Lower lobe of right lung (tissue), 2 donors: ENCODE results near the gene IMPDH2. TPM values are rescaled to one million over a fixed set of nuclear protein-coding genes. Genes with fewer than 3 reads are reported as not detected.

ENCODE experiments used
- ATAC-seq, 2 donors: fragments of 200-7000 bp; cut with Tn5 transposase; one replicate each; pipeline ENCODE4 v1.9.1; 2020 to 2022; ENCODE audit warnings: mild to moderate bottlenecking in 2 of 2, moderate library complexity in 2 of 2
- DNase-seq: peaks from one replicate; pipeline ENCODE4 v3.0.0-alpha.2; 2020
- H3K27ac ChIP-seq: fragments of 200-600 bp; one replicate; pipeline ENCODE4 v1.8.0; 2022
- H3K27me3 ChIP-seq: fragments of 200-600 bp; one replicate; pipeline ENCODE4 v1.8.0; 2022; ENCODE audit warnings: low read depth
- H3K36me3 ChIP-seq: fragments of 200-600 bp; one replicate; pipeline ENCODE4 v1.8.0; 2022; ENCODE audit warnings: mild to moderate bottlenecking
- H3K4me1 ChIP-seq: fragments of 200-600 bp; one replicate; pipeline ENCODE4 v1.8.0; 2022
- H3K4me3 ChIP-seq: fragments of 200-600 bp; one replicate; pipeline ENCODE4 v1.8.0; 2022; ENCODE audit warnings: mild to moderate bottlenecking
- H3K9me3 ChIP-seq: fragments of 200-600 bp; one replicate; pipeline ENCODE4 v1.8.0; 2022
- CTCF ChIP-seq: fragments of 200-600 bp; IDR thresholded peaks from one replicate; pipeline ENCODE4 v1.8.0; 2022; ENCODE audit warnings: antibody characterized with exemption, mild to moderate bottlenecking
- intact Hi-C: fragments of 100-400 bp; cut with DNase I; formaldehyde crosslinking; loops from one replicate; pipeline ENCODE4 v1.11.0; 2022
- total RNA-seq: library from RNA; stranded (reverse); fragmentation: NEBNext Ultra II Directional; extraction: Animal tissue kit (Norgen Biotek cat#: 25700); gene quantifications from one replicate; pipeline ENCODE4 v1.2.1, GENCODE V29; 2021
- donor health status: DM: no; HTN: yes; CAD: no; lungs with severe emphysema.

IMPDH2 gene
- total RNA-seq, 1 donor from 2014 or later = 112 TPM

GRCh38 chr3:49054344-49054862, 25.2 kb upstream of the IMPDH2 start:
- Histone ChIP-seq H3K36me3 (peaks cover 88% of the 10 kb centered on the region), H3K4me1 (no peaks in the 10 kb centered on the region), H3K9me3 (no peaks in the 10 kb centered on the region), H3K4me3 (no peak overlapping the region), H3K27ac (no peak overlapping the region), H3K27me3 (no peaks in the 10 kb centered on the region)
- no peak for ATAC-seq
- no peak for DNase-seq
- intact Hi-C loops = no loop called here
- no peak for TF ChIP-seq CTCF

- ATAC-seq (no peak), DNase-seq (no peak)
- H3K4me3 ChIP-seq = no peak overlapping the region
- TF ChIP-seq CTCF = no peak
- peaks cover 84% of the 10 kb centered on the region for H3K36me3 ChIP-seq
- H3K27ac ChIP-seq = no peak overlapping the region
- H3K4me1 ChIP-seq = no peaks in the 10 kb centered on the region
- no peaks in the 10 kb centered on the region for H3K27me3 ChIP-seq
- H3K9me3 ChIP-seq = no peaks in the 10 kb centered on the region
- intact Hi-C loops = no loop called here
Measured at GRCh38 chr3:49053543-49053942, 24.3 kb upstream of the IMPDH2 start.

- TF ChIP-seq CTCF = no peak
- Histone ChIP-seq H3K9me3 (no peaks in the 10 kb centered on the region), H3K4me3 (no peak overlapping the region), H3K27me3 (no peaks in the 10 kb centered on the region), H3K27ac (no peak overlapping the region), H3K36me3 (peaks cover 100% of the 10 kb centered on the region), H3K4me1 (peaks cover 9% of the 10 kb centered on the region)
- no peak for DNase-seq
- peak in 1 of 2 donors; percentile 17 for ATAC-seq
- intact Hi-C loops = no loop called here
Measured at GRCh38 chr3:49035281-49035680, 6.1 kb upstream of the IMPDH2 start.

GRCh38 chr3:49034650-49035049, 5.5 kb upstream of the IMPDH2 start:
- Histone ChIP-seq H3K27me3 (no peaks in the 10 kb centered on the region), H3K4me3 (no peak overlapping the region), H3K9me3 (no peaks in the 10 kb centered on the region), H3K36me3 (peaks cover 100% of the 10 kb centered on the region), H3K27ac (no peak overlapping the region), H3K4me1 (peaks cover 9% of the 10 kb centered on the region)
- no peak for DNase-seq
- no peak for TF ChIP-seq CTCF
- no peak for ATAC-seq
- intact Hi-C loops = no loop called here

GRCh38 chr3:49032646-49033304, 3.6 kb upstream of the IMPDH2 start:
- no peaks in the 10 kb centered on the region for H3K27me3 ChIP-seq
- peaks cover 82% of the 10 kb centered on the region for H3K36me3 ChIP-seq
- no peak for TF ChIP-seq CTCF
- no peak for DNase-seq
- no peak overlapping the region for H3K4me3 ChIP-seq
- H3K4me1 ChIP-seq = peaks cover 19% of the 10 kb centered on the region
- intact Hi-C loops = no loop called here
- H3K27ac ChIP-seq = no peak overlapping the region
- H3K9me3 ChIP-seq = no peaks in the 10 kb centered on the region
- ATAC-seq = no peak
